H1 (cell line): ENCODE data around the gene MCF2L2. TPM values are rescaled to one million over a fixed set of nuclear protein-coding genes. Genes with fewer than 3 reads are reported as not detected.

ENCODE experiments used
- CTCF ChIA-PET: fragments of 300-600 bp; sonication (Branson Sonifier 250); formaldehyde crosslinking; loops from one replicate; lab custom pipeline; 2021; ENCODE audit not compliant: partially characterized antibody; lab: Charles Lee
- POLR2A ChIA-PET: fragments of 300-600 bp; sonication (Branson Sonifier 250); formaldehyde crosslinking; loops from one replicate; lab custom pipeline; 2021; ENCODE audit warnings: inconsistent platforms; ENCODE audit not compliant: partially characterized antibody; lab: Charles Lee
- DNase-seq, 2 experiments: peaks; one replicate each; pipeline versions ENCODE4 v3.0.0 to v3.0.0-alpha.2; 2010 to 2022; ENCODE audit warnings: low spot score in 2 of 2, low read depth in 1 of 2, mixed read lengths in 1 of 2
- FAIRE-seq: peaks from 2 replicates; lab custom pipeline; 2011; peaks lifted over from hg19 to GRCh38; lab: Jason Lieb, UNC
- H2AFZ ChIP-seq: 2 replicates; pipeline ENCODE4 v1.8.1; 2012; ENCODE audit warnings: low read length, inconsistent platforms
- H2AK5ac ChIP-seq: 2 replicates; pipeline ENCODE4 v1.6.1; 2013; ENCODE audit warnings: low read depth, low read length
- H2BK120ac ChIP-seq: replicated peaks from 2 replicates; pipeline ENCODE3; 2013; ENCODE audit warnings: low read depth, low read length, inconsistent platforms
- H2BK12ac ChIP-seq: 2 replicates; pipeline ENCODE4 v1.6.1; 2013; ENCODE audit warnings: low read depth, low read length
- H2BK15ac ChIP-seq: 2 replicates; pipeline ENCODE4 v1.6.1; 2013; ENCODE audit warnings: low read length
- H2BK20ac ChIP-seq: 2 replicates; pipeline ENCODE4 v1.6.1; 2013; ENCODE audit warnings: low read length
- H2BK5ac ChIP-seq: 2 replicates; pipeline ENCODE4 v1.6.1; 2013; ENCODE audit warnings: low read depth, low read length
- H3K14ac ChIP-seq: 2 replicates; pipeline ENCODE4 v1.6.1; 2013; ENCODE audit warnings: inconsistent platforms; ENCODE audit not compliant: insufficient read length
- H3K18ac ChIP-seq: 2 replicates; pipeline ENCODE4 v1.6.1; 2013; ENCODE audit warnings: low read length; ENCODE audit errors: extremely low read depth
- H3K23ac ChIP-seq: 2 replicates; pipeline ENCODE4 v1.6.1; 2013; ENCODE audit warnings: inconsistent platforms; ENCODE audit not compliant: insufficient read length
- H3K23me2 ChIP-seq: 2 replicates; pipeline ENCODE4 v1.6.1; 2013; ENCODE audit warnings: low read depth, low read length
- H3K27ac ChIP-seq: 2 replicates; pipeline ENCODE4 v1.6.1; 2011; ENCODE audit warnings: low read depth, low read length, inconsistent platforms
- H3K27me3 ChIP-seq, 4 experiments: replicated peaks in 1 of 4; 1 replicate in 1 of 4; 2 replicates in 3 of 4; pipeline versions ENCODE4 v1.6.1 to v1.8.1; 2011 to 2013; ENCODE audit warnings: low read length in 3 of 4, mild to moderate bottlenecking in 3 of 4, inconsistent platforms in 2 of 4, mixed read lengths in 2 of 4, moderate library complexity in 1 of 4; ENCODE audit not compliant: control insufficient read depth in 3 of 4, insufficient read depth in 3 of 4; ENCODE audit errors: extremely low read depth in 1 of 4
- H3K36me3 ChIP-seq, 4 experiments: 2 replicates each; pipeline versions ENCODE4 v1.6.1 to v1.8.1; 2011 to 2013; ENCODE audit warnings: mild to moderate bottlenecking in 4 of 4, low read length in 3 of 4, moderate library complexity in 2 of 4, control low read depth in 1 of 4, inconsistent platforms in 1 of 4; ENCODE audit not compliant: insufficient read depth in 4 of 4, control insufficient read depth in 2 of 4
- H3K4ac ChIP-seq: replicated peaks from 2 replicates; pipeline ENCODE3; 2013; ENCODE audit warnings: low read length, low read depth, mixed read lengths, inconsistent platforms; ENCODE audit not compliant: insufficient read length
- H3K4me1 ChIP-seq, 4 experiments: replicated peaks in 1 of 4; 1 replicate in 1 of 4; 2 replicates in 3 of 4; pipeline versions ENCODE4 v1.6.1 to v1.8.1; 2011 to 2013; ENCODE audit warnings: low read length in 3 of 4, inconsistent platforms in 2 of 4, mixed read lengths in 1 of 4; ENCODE audit not compliant: insufficient read depth in 4 of 4, control insufficient read depth in 3 of 4
- H3K4me2 ChIP-seq, 2 experiments: 2 replicates each; pipeline versions ENCODE4 v1.6.1 to v1.8.1; 2011 to 2013; ENCODE audit warnings: low read depth in 2 of 2, low read length in 2 of 2, control low read depth in 1 of 2, inconsistent platforms in 1 of 2, mild to moderate bottlenecking in 1 of 2; ENCODE audit not compliant: insufficient read depth in 1 of 2
- H3K4me3 ChIP-seq, 4 experiments: fragments of 200-600, 300-600 bp in 1 of 4; sonication (generic), shearing (Covaris generic), sonication (Bioruptor Twin) in 1 of 4; 2 replicates each; pipeline versions ENCODE4 v1.5.1 to v1.8.1; 2011 to 2016; ENCODE audit warnings: low read length in 4 of 4, low read depth in 3 of 4, control low read depth in 2 of 4, inconsistent platforms in 2 of 4, mild to moderate bottlenecking in 2 of 4, mixed read lengths in 1 of 4, moderate library complexity in 1 of 4; ENCODE audit not compliant: insufficient read depth in 2 of 4; ENCODE audit errors: extremely low read depth in 1 of 4
- H3K56ac ChIP-seq: replicated peaks from 2 replicates; pipeline ENCODE3; 2013; ENCODE audit warnings: low read depth, mild to moderate bottlenecking, mixed read lengths, low read length, inconsistent platforms; ENCODE audit not compliant: insufficient read length
- H3K79me1 ChIP-seq: 2 replicates; pipeline ENCODE4 v1.6.1; 2013; ENCODE audit warnings: low read depth, low read length, control low read depth
- H3K79me2 ChIP-seq, 2 experiments: 2 replicates each; pipeline versions ENCODE4 v1.6.1 to v1.8.1; 2012 to 2013; ENCODE audit warnings: low read length in 2 of 2, mild to moderate bottlenecking in 2 of 2, inconsistent platforms in 1 of 2; ENCODE audit not compliant: insufficient read depth in 2 of 2, control insufficient read depth in 1 of 2
- H3K9ac ChIP-seq, 4 experiments: replicated peaks in 1 of 4; 1 replicate in 1 of 4; 2 replicates in 3 of 4; pipeline versions ENCODE4 v1.6.1 to v1.8.1; 2011 to 2013; ENCODE audit warnings: low read depth in 3 of 4, low read length in 3 of 4, control low read depth in 2 of 4, mild to moderate bottlenecking in 2 of 4, moderate library complexity in 2 of 4, inconsistent platforms in 1 of 4; ENCODE audit errors: extremely low read depth in 1 of 4
- H3K9me3 ChIP-seq, 2 experiments: 2 replicates each; pipeline versions ENCODE4 v1.6.1 to v1.8.1; 2012 to 2013; ENCODE audit warnings: mild to moderate bottlenecking in 2 of 2, moderate library complexity in 2 of 2, control low read depth in 1 of 2, inconsistent platforms in 1 of 2, low read depth in 1 of 2, low read length in 1 of 2, mixed read lengths in 1 of 2; ENCODE audit not compliant: insufficient read depth in 2 of 2
- H4K20me1 ChIP-seq, 2 experiments: replicated peaks in 1 of 2; 2 replicates each; pipeline versions ENCODE3 to v1.8.1; 2011 to 2013; ENCODE audit warnings: inconsistent platforms in 2 of 2, low read length in 2 of 2, mild to moderate bottlenecking in 1 of 2; ENCODE audit not compliant: insufficient read depth in 2 of 2, control insufficient read depth in 1 of 2
- H4K5ac ChIP-seq: 2 replicates; pipeline ENCODE4 v1.6.1; 2013; ENCODE audit warnings: low read length, low read depth, mixed read lengths, inconsistent platforms; ENCODE audit not compliant: insufficient read length
- H4K8ac ChIP-seq: 2 replicates; pipeline ENCODE4 v1.8.0; 2013; ENCODE audit warnings: mild to moderate bottlenecking, moderate library complexity, low read length, inconsistent platforms; ENCODE audit not compliant: insufficient read depth; ENCODE audit errors: extremely low read depth
- H4K91ac ChIP-seq: replicated peaks from 2 replicates; pipeline ENCODE3; 2013; ENCODE audit warnings: low read length, mixed read lengths, inconsistent platforms; ENCODE audit not compliant: insufficient read length
- CBX8 ChIP-seq: fragments of 300-800, 300-1000 bp; sonication (generic); IDR thresholded peaks from 2 replicates; pipeline ENCODE4 v1.7.1; 2016; ENCODE audit warnings: low read depth, low read length, borderline replicate concordance
- CHD2 ChIP-seq: IDR thresholded peaks from 2 replicates; pipeline ENCODE4 v1.6.1; 2012; ENCODE audit warnings: low read length, improper control_type of control experiment
- GABPA ChIP-seq: IDR thresholded peaks from 2 replicates; pipeline ENCODE4 v1.6.1; 2011; ENCODE audit warnings: mild to moderate bottlenecking, low read length, moderate library complexity, borderline replicate concordance; ENCODE audit not compliant: insufficient read depth
- JUND ChIP-seq: IDR thresholded peaks from 2 replicates; pipeline ENCODE4 v1.6.1; 2011; ENCODE audit warnings: mild to moderate bottlenecking, improper control_type of control experiment, low read length
- NANOG ChIP-seq: IDR thresholded peaks from 2 replicates; pipeline ENCODE4 v1.6.1; 2011; ENCODE audit warnings: low read length, low read depth, mild to moderate bottlenecking, inconsistent platforms; ENCODE audit not compliant: insufficient read depth, poor library complexity, severe bottlenecking
- POLR2A ChIP-seq, 2 experiments: IDR thresholded peaks; 1 replicate in 1 of 2; 2 replicates in 1 of 2; pipeline ENCODE4 v1.6.1; 2011; ENCODE audit warnings: low read depth in 2 of 2, low read length in 2 of 2, mild to moderate bottlenecking in 2 of 2; ENCODE audit errors: control extremely low read depth in 1 of 2
- POU5F1 ChIP-seq: IDR thresholded peaks from 2 replicates; pipeline ENCODE4 v1.6.1; 2011; ENCODE audit warnings: low read depth, mild to moderate bottlenecking, low read length, moderate library complexity
- RBBP5 ChIP-seq: IDR thresholded peaks from 2 replicates; pipeline ENCODE4 v1.7.1; 2012; ENCODE audit warnings: low read depth, mild to moderate bottlenecking, inconsistent platforms, low read length, moderate library complexity, borderline replicate concordance
- SIN3A ChIP-seq, 2 experiments: IDR thresholded peaks in 1 of 2; conservative IDR thresholded peaks in 1 of 2; 2 replicates each; pipeline ENCODE4 v1.6.1; 2011 to 2012; ENCODE audit warnings: low read length in 2 of 2, improper control_type of control experiment in 1 of 2, low read depth in 1 of 2, mild to moderate bottlenecking in 1 of 2
- SUZ12 ChIP-seq: fragments of 200-600 bp; sonication (generic); IDR thresholded peaks from 2 replicates; pipeline ENCODE4 v1.6.1; 2012; ENCODE audit warnings: mild to moderate bottlenecking, inconsistent platforms, low read length, moderate library complexity, mixed read lengths
- TEAD4 ChIP-seq: IDR thresholded peaks from 2 replicates; pipeline ENCODE4 v1.6.1; 2012; ENCODE audit warnings: low read depth, low read length, inconsistent platforms, mixed read lengths
- ZNF274 ChIP-seq: IDR thresholded peaks from 2 replicates; pipeline ENCODE4 v1.7.0; 2012; ENCODE audit warnings: low read length, borderline replicate concordance; ENCODE audit errors: extremely low read depth
- WGBS, 2 experiments: shearing (Covaris generic) in 1 of 2; methylation state at CpG; one replicate each; pipeline versions ENCODE4 v1.1.6 to v1.1.7; 2013 to 2015; ENCODE audit warnings: low lambda C conversion rate in 2 of 2, mixed read lengths in 2 of 2, inconsistent platforms in 1 of 2, low coverage in 1 of 2, missing lambda C conversion rate in 1 of 2; ENCODE audit not compliant: insufficient replicate concordance in 2 of 2, insufficient coverage in 1 of 2, insufficient read length in 1 of 2; ENCODE audit errors: extremely low coverage in 1 of 2, missing lambda C conversion rate in 1 of 2; 5-methylcytosine and 5-hydroxymethylcytosine counted together
- polyA plus RNA-seq, 7 experiments: library from polyadenylated mRNA; depleted of rRNA in 3 of 7; stranded (reverse) in 5 of 7; unstranded in 2 of 7; fragments of >200 nt in 5 of 7; fragments of 200-250 nt in 2 of 7; gene quantifications; 1 replicate in 5 of 7; 2 replicates in 1 of 7; 4 replicates in 1 of 7; pipeline versions ENCODE4 v1.2.1 to v1.2.3, GENCODE V29; 2011 to 2013; ENCODE audit warnings: missing spikeins in 2 of 7, mixed read lengths in 2 of 7
- total RNA-seq: library from RNA; stranded (reverse); fragmentation: NEBNext Ultra II Directional; extraction: Animal tissue kit (Norgen Biotek cat#: 25700); gene quantifications from 2 replicates; pipeline ENCODE4 v1.2.1, GENCODE V29; 2021
- TF ChIP-seq, protein P1 (sequence below): IDR thresholded peaks from 2 replicates; pipeline ENCODE4 v1.6.1; 2011; ENCODE audit warnings: low read length, improper control_type of control experiment

MCF2L2 gene
- total and polyA plus RNA-seq, 2 of the 8 experiments (the other 6 are each of a cell fraction or from before 2014, with no cell fraction given): 4.1 to 13.7 TPM

DNA sequence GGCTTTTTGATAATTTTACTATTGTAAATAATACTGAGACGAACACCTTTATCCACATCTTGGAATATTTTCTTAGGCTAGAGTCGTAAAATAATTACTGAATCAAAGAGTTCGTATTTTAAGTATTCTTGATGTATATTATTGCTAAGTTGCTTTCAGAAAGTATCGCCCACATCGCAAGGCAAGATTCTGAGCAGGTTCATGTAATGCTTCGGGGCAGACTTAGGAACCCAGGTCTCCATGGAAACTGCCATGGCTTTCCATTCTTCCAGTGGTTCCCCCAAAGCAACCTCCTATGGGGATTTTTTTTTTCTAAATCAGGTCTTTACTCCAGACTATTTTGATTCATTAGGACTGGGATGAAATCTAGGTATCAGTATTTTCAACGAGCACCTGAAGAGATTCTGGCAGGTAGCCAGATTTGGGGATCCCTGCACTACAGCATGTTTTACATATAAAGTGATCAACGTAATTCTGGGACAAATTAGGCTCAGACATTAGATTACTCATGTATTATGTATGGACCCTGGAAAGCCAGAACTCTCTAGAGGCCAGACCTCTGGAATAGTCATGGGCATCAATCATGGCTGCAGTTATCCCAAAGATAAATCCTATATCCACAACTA is 88.8 kb downstream of the MCF2L2 start:
- Histone ChIP-seq H3K23me2 (no peaks in the 10 kb centered on the region), H4K91ac (no peak overlapping the region), H3K18ac (no peak overlapping the region), H3K27me3 (no peaks in the 10 kb centered on the region), H3K56ac (no peak overlapping the region), H2BK12ac (no peak overlapping the region), H3K36me3 (no peaks in the 10 kb centered on the region), H4K5ac (no peak overlapping the region), H4K20me1 (no peaks in the 10 kb centered on the region), H2AFZ (no peak overlapping the region), H3K27ac (no peak overlapping the region), H2BK120ac (no peak overlapping the region), H2BK5ac (no peak overlapping the region), H3K4me2 (no peak overlapping the region), H4K8ac (no peak overlapping the region), H3K79me2 (no peaks in the 10 kb centered on the region), H2AK5ac (no peak overlapping the region), H3K4me1 (no peaks in the 10 kb centered on the region), H3K4ac (no peak overlapping the region), H3K14ac (no peak overlapping the region), H3K79me1 (no peaks in the 10 kb centered on the region), H3K23ac (no peak overlapping the region), H2BK15ac (no peak overlapping the region), H3K4me3 (no peak overlapping the region), H2BK20ac (no peak overlapping the region), H3K9ac (no peak overlapping the region), H3K9me3 (no peaks in the 10 kb centered on the region)
- POLR2A ChIA-PET: no interaction called here
- DNase-seq (no peak), FAIRE-seq (no peak)
- CTCF ChIA-PET: interaction anchor here (0.6 kb wide), 1 partner anchor 931 kb away, joined by 3 read pairs; no protein-coding TSS in a partner anchor
- WGBS, 2 experiments: 91% methylated on average over 8 of the region's 8 CpGs; no CpG with 5 or more reads in 1 of the 2 experiments
- TF ChIP-seq ZNF274 (no peak), SIN3A (conservative IDR thresholded peaks at IDR 0.05 in 1 of 2, IDR thresholded peaks at IDR 0.05 in 1 of 2; ENCODE audit: low read depth in 1 of 2, low read length in 2 of 2) (no peak), GABPA (no peak), CBX8 (no peak), SUZ12 (no peak), POLR2A (IDR thresholded peaks at IDR 0.05; ENCODE audit: control extremely low read depth in 1 of 2, low read depth in 2 of 2, low read length in 2 of 2) (no peak), RBBP5 (no peak), CHD2 (no peak), NANOG (no peak), POU5F1 (no peak), JUND (no peak), TEAD4 (no peak)
- TF ChIP-seq, protein P1, sequence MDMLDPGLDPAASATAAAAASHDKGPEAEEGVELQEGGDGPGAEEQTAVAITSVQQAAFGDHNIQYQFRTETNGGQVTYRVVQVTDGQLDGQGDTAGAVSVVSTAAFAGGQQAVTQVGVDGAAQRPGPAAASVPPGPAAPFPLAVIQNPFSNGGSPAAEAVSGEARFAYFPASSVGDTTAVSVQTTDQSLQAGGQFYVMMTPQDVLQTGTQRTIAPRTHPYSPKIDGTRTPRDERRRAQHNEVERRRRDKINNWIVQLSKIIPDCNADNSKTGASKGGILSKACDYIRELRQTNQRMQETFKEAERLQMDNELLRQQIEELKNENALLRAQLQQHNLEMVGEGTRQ: no peak
